Liver (tissue), 9 donors: Measurements from ENCODE around the gene LRRN4CL. TPM values are rescaled to one million over a fixed set of nuclear protein-coding genes. Genes with fewer than 3 reads are reported as not detected.

Experiments used
- DNase-seq: peaks from one replicate; pipeline ENCODE4 v3.0.0-alpha.2; 2017; ENCODE audit warnings: low spot score
- H3K27ac ChIP-seq, 2 donors: one replicate each; pipeline ENCODE4 v1.7.0; 2013; ENCODE audit warnings: inconsistent platforms in 2 of 2, low read length in 2 of 2, control low read depth in 1 of 2, low read depth in 1 of 2, mild to moderate bottlenecking in 1 of 2
- H3K27me3 ChIP-seq, 4 donors: one replicate each; pipeline versions ENCODE4 v1.6.1 to v1.7.0; 2013; ENCODE audit warnings: low read length in 3 of 4, inconsistent platforms in 1 of 4, mild to moderate bottlenecking in 1 of 4, moderate library complexity in 1 of 4; ENCODE audit not compliant: control insufficient read depth in 4 of 4, insufficient read depth in 4 of 4
- H3K36me3 ChIP-seq, 4 donors: one replicate each; pipeline versions ENCODE4 v1.6.1 to v1.7.0; 2013; ENCODE audit warnings: low read length in 3 of 4, mild to moderate bottlenecking in 3 of 4, low read depth in 1 of 4, moderate library complexity in 1 of 4; ENCODE audit not compliant: control insufficient read depth in 4 of 4, insufficient read depth in 3 of 4
- H3K4me1 ChIP-seq, 4 donors: one replicate each; pipeline versions ENCODE4 v1.6.1 to v1.7.0; 2013; ENCODE audit warnings: low read length in 3 of 4, mild to moderate bottlenecking in 3 of 4, moderate library complexity in 1 of 4; ENCODE audit not compliant: control insufficient read depth in 4 of 4, insufficient read depth in 4 of 4
- H3K4me3 ChIP-seq, 3 donors: one replicate each; pipeline versions ENCODE4 v1.6.1 to v1.7.0; 2013; ENCODE audit warnings: low read length in 3 of 3, control low read depth in 1 of 3, low read depth in 1 of 3, mild to moderate bottlenecking in 1 of 3
- H3K9ac ChIP-seq, 2 donors: one replicate each; pipeline ENCODE4 v1.7.0; 2013; ENCODE audit warnings: low read length in 2 of 2, mild to moderate bottlenecking in 2 of 2, moderate library complexity in 2 of 2, control low read depth in 1 of 2, low read depth in 1 of 2
- H3K9me3 ChIP-seq, 4 donors: one replicate each; pipeline versions ENCODE4 v1.6.1 to v1.7.0; 2013; ENCODE audit warnings: low read length in 3 of 4; ENCODE audit not compliant: control insufficient read depth in 4 of 4
- FOXA1 ChIP-seq: IDR thresholded peaks from 2 replicates; pipeline ENCODE4 v1.6.1; 2016; ENCODE audit warnings: antibody characterized with exemption
- FOXA2 ChIP-seq: IDR thresholded peaks from 2 replicates; pipeline ENCODE4 v1.6.1; 2016; ENCODE audit warnings: antibody characterized with exemption
- GABPA ChIP-seq, 2 donors: IDR thresholded peaks in 1 of 2; conservative IDR thresholded peaks in 1 of 2; 2 replicates each; pipeline ENCODE4 v1.6.1; 2016; ENCODE audit warnings: antibody characterized with exemption in 2 of 2, mild to moderate bottlenecking in 1 of 2, moderate library complexity in 1 of 2
- HNF4A ChIP-seq, 2 donors: conservative IDR thresholded peaks; 2 replicates each; pipeline ENCODE4 v1.6.1; 2016; ENCODE audit warnings: antibody characterized with exemption in 2 of 2, mild to moderate bottlenecking in 2 of 2
- HNF4G ChIP-seq: IDR thresholded peaks from 2 replicates; pipeline ENCODE4 v1.6.1; 2016; ENCODE audit warnings: antibody characterized with exemption
- JUND ChIP-seq, 2 donors: IDR thresholded peaks; 2 replicates each; pipeline ENCODE4 v1.6.1; 2016; ENCODE audit warnings: antibody characterized with exemption in 2 of 2
- NR2F2 ChIP-seq: IDR thresholded peaks from 2 replicates; pipeline ENCODE4 v1.6.1; 2016; ENCODE audit warnings: antibody characterized with exemption
- RAD21 ChIP-seq, 2 donors: IDR thresholded peaks; 2 replicates each; pipeline ENCODE4 v1.6.1; 2016; ENCODE audit warnings: antibody characterized with exemption in 2 of 2, mild to moderate bottlenecking in 2 of 2
- RXRA ChIP-seq, 2 donors: IDR thresholded peaks; 2 replicates each; pipeline ENCODE4 v1.6.1; 2017 to 2018; ENCODE audit warnings: antibody characterized with exemption in 2 of 2, mild to moderate bottlenecking in 1 of 2
- SP1 ChIP-seq: IDR thresholded peaks from 2 replicates; pipeline ENCODE4 v1.6.1; 2018; ENCODE audit warnings: antibody characterized with exemption, mild to moderate bottlenecking
- TAF1 ChIP-seq: conservative IDR thresholded peaks from 2 replicates; pipeline ENCODE4 v1.6.1; 2016; ENCODE audit warnings: antibody characterized with exemption, mild to moderate bottlenecking
- YY1 ChIP-seq: IDR thresholded peaks from 2 replicates; pipeline ENCODE4 v1.6.1; 2016; ENCODE audit warnings: antibody characterized with exemption, mild to moderate bottlenecking
- WGBS: extraction: QIAGEN DNeasy Blood & Tissue Kit; methylation state at CpG from one replicate; pipeline ENCODE4 v1.1.7; 2013; 5-methylcytosine and 5-hydroxymethylcytosine counted together
- polyA plus RNA-seq, 2 donors: library from polyadenylated mRNA; stranded (reverse) in 1 of 2; unstranded in 1 of 2; fragments of 200-250 nt in 1 of 2; fragments of >200 nt in 1 of 2; fragmentation: Nextera tagmentation in 1 of 2; extraction: Ambion mirVana in 1 of 2; gene quantifications; one replicate each; pipeline versions ENCODE4 v1.2.1 to v1.2.3, GENCODE V29; 2013 to 2015
- total RNA-seq, 2 donors: library from RNA; depleted of rRNA; stranded (reverse); fragments of >200 nt; gene quantifications; one replicate each; pipeline ENCODE4 v1.2.3, GENCODE V29; 2014
- TF ChIP-seq, protein P1 (sequence below): IDR thresholded peaks from 2 replicates; pipeline ENCODE4 v1.6.1; 2016; ENCODE audit warnings: antibody characterized with exemption, mild to moderate bottlenecking
- TF ChIP-seq, protein P2 (sequence below): fragments of 150-350 bp; IDR thresholded peaks from 2 replicates; pipeline ENCODE4 v1.5.1; 2017; ENCODE audit warnings: improper control_type of control experiment, low read depth, low read length; ENCODE audit not compliant: missing input control
- TF ChIP-seq, protein P3 (sequence below): IDR thresholded peaks from 2 replicates; pipeline ENCODE4 v1.6.1; 2016; ENCODE audit warnings: antibody characterized with exemption
- TF ChIP-seq, protein P4 (sequence below): IDR thresholded peaks from 2 replicates; pipeline ENCODE4 v1.6.1; 2016; ENCODE audit warnings: antibody characterized with exemption
- donor health status: healthy.
- donor health status: healthy.
- donor health status: healthy.
- donor health status: healthy.
- donor health status: healthy.

The LRRN4CL gene
- total and polyA plus RNA-seq, 4 donors: 0.06 to 0.08 TPM; not detected in 2

DNA sequence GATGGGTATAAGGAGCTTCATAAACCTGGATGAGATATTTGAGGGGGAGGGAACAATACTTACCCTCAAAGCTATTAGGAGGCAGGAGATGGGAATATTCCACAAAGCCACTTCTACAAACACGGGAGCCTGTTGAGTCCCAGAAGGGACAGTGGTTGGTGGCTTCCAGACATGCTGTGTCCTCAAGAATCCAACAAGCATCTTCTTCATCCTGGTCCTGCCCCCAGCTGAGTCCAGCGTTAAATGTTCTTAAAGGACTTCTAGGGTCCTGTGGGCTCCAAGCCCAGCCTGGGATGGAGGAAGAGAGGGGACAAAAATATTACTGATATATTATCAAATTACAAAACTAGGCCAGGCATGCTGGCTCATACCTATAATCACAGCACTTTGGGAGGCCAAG lies 21.9 kb downstream of the LRRN4CL start:
- TF ChIP-seq, protein P1, sequence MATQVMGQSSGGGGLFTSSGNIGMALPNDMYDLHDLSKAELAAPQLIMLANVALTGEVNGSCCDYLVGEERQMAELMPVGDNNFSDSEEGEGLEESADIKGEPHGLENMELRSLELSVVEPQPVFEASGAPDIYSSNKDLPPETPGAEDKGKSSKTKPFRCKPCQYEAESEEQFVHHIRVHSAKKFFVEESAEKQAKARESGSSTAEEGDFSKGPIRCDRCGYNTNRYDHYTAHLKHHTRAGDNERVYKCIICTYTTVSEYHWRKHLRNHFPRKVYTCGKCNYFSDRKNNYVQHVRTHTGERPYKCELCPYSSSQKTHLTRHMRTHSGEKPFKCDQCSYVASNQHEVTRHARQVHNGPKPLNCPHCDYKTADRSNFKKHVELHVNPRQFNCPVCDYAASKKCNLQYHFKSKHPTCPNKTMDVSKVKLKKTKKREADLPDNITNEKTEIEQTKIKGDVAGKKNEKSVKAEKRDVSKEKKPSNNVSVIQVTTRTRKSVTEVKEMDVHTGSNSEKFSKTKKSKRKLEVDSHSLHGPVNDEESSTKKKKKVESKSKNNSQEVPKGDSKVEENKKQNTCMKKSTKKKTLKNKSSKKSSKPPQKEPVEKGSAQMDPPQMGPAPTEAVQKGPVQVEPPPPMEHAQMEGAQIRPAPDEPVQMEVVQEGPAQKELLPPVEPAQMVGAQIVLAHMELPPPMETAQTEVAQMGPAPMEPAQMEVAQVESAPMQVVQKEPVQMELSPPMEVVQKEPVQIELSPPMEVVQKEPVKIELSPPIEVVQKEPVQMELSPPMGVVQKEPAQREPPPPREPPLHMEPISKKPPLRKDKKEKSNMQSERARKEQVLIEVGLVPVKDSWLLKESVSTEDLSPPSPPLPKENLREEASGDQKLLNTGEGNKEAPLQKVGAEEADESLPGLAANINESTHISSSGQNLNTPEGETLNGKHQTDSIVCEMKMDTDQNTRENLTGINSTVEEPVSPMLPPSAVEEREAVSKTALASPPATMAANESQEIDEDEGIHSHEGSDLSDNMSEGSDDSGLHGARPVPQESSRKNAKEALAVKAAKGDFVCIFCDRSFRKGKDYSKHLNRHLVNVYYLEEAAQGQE: no peak
- TF ChIP-seq, protein P2, sequence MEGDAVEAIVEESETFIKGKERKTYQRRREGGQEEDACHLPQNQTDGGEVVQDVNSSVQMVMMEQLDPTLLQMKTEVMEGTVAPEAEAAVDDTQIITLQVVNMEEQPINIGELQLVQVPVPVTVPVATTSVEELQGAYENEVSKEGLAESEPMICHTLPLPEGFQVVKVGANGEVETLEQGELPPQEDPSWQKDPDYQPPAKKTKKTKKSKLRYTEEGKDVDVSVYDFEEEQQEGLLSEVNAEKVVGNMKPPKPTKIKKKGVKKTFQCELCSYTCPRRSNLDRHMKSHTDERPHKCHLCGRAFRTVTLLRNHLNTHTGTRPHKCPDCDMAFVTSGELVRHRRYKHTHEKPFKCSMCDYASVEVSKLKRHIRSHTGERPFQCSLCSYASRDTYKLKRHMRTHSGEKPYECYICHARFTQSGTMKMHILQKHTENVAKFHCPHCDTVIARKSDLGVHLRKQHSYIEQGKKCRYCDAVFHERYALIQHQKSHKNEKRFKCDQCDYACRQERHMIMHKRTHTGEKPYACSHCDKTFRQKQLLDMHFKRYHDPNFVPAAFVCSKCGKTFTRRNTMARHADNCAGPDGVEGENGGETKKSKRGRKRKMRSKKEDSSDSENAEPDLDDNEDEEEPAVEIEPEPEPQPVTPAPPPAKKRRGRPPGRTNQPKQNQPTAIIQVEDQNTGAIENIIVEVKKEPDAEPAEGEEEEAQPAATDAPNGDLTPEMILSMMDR: no peak
- TF ChIP-seq, protein P3, sequence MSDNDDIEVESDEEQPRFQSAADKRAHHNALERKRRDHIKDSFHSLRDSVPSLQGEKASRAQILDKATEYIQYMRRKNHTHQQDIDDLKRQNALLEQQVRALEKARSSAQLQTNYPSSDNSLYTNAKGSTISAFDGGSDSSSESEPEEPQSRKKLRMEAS: no peak
- TF ChIP-seq FOXA1 (no peak), HNF4A (conservative IDR thresholded peaks at IDR 0.05) (no peak), NR2F2 (no peak), YY1 (no peak), TAF1 (no peak), HNF4G (no peak), SP1 (no peak), RAD21 (IDR thresholded peaks at IDR 0.05) (no peak), GABPA (IDR thresholded peaks at IDR 0.05 in 1 of 2, conservative IDR thresholded peaks at IDR 0.05 in 1 of 2) (no peak), RXRA (IDR thresholded peaks at IDR 0.05) (no peak)
- TF ChIP-seq, protein P4, sequence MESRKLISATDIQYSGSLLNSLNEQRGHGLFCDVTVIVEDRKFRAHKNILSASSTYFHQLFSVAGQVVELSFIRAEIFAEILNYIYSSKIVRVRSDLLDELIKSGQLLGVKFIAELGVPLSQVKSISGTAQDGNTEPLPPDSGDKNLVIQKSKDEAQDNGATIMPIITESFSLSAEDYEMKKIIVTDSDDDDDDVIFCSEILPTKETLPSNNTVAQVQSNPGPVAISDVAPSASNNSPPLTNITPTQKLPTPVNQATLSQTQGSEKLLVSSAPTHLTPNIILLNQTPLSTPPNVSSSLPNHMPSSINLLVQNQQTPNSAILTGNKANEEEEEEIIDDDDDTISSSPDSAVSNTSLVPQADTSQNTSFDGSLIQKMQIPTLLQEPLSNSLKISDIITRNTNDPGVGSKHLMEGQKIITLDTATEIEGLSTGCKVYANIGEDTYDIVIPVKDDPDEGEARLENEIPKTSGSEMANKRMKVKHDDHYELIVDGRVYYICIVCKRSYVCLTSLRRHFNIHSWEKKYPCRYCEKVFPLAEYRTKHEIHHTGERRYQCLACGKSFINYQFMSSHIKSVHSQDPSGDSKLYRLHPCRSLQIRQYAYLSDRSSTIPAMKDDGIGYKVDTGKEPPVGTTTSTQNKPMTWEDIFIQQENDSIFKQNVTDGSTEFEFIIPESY: no peak
- 92% methylated on average over 2 of the region's 2 CpGs for WGBS
- H3K27ac ChIP-seq: no peak overlapping the region
- peaks cover 1 to 10% (median 6%) of the 10 kb centered on the region in 4 donors for H3K36me3 ChIP-seq
- no peak overlapping the region for H3K9ac ChIP-seq
- H3K4me1 ChIP-seq: peaks cover 15 to 49% (median 35%) of the 10 kb centered on the region in 4 donors
- no peaks in the 10 kb centered on the region for H3K9me3 ChIP-seq
- no peaks in the 10 kb centered on the region for H3K27me3 ChIP-seq
- H3K4me3 ChIP-seq: no peak overlapping the region
- DNase-seq: no peak

DNA sequence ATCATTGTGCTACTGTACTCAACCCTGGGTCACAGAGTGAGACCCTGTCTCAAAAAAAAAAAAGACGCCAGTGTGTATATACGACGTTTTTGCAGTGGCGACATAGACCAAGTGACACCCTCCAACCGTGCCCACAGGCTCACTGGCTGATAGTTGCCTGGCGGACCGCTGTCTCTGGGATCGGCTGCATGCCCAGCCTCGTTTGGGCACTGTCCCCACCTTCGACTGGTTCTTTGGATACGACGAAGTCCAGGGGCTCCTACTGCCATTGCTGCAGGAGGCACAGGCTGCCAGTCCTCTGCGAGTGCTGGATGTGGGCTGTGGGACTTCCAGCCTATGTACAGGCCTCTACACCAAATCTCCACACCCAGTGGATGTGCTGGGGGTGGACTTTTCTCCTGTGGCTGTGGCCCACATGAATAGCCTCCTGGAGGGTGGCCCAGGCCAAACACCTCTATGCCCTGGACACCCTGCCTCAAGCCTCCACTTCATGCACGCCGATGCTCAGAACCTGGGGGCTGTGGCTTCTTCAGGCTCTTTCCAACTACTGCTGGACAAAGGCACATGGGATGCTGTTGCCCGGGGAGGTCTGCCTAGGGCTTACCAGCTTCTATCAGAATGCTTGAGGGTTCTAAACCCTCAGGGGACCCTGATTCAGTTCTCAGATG lies 22.9 kb downstream of the LRRN4CL start:
- H3K9me3 ChIP-seq: no peaks in the 10 kb centered on the region
- peak overlapping the region; percentile 24 to 90 for H3K9ac ChIP-seq
- no peaks in the 10 kb centered on the region for H3K27me3 ChIP-seq
- peak overlapping the region; percentile 82 to 97 (median 96) for H3K4me3 ChIP-seq
- 67% methylated on average over 16 of the region's 16 CpGs for WGBS
- peaks cover 3 to 10% (median 6%) of the 10 kb centered on the region in 4 donors for H3K36me3 ChIP-seq
- H3K4me1 ChIP-seq: peaks cover 15 to 45% (median 32%) of the 10 kb centered on the region in 4 donors
- peak overlapping the region; percentile 85 to 89 for H3K27ac ChIP-seq
- DNase-seq: no peak
- TF ChIP-seq RXRA (IDR thresholded peaks at IDR 0.05) (no peak), JUND (IDR thresholded peaks at IDR 0.05) (no peak), YY1 (no peak), SP1 (no peak), TAF1 (no peak), GABPA (IDR thresholded peaks at IDR 0.05 in 1 of 2, conservative IDR thresholded peaks at IDR 0.05 in 1 of 2) (no peak), FOXA2 (no peak), FOXA1 (no peak), HNF4G (no peak), NR2F2 (no peak), RAD21 (IDR thresholded peaks at IDR 0.05) (no peak)
- TF ChIP-seq, protein P3: no peak
- TF ChIP-seq, protein P4: no peak
- TF ChIP-seq, protein P1: no peak
